ENCODE data around the gene FIBP. TPM values are rescaled to one million over a fixed set of nuclear protein-coding genes. Genes with fewer than 3 reads are reported as not detected.
A peak's percentile ranks its signal among the peaks of the same experiment; 100 is the strongest.

The FIBP gene
- total RNA-seq, 4 donors from 2014 or later = 53.4 to 82.6 (median 75.9) TPM

GRCh38 chr11:65884716-65885092 lies 3.6 kb downstream of the FIBP start:
- DNase-seq = peak; percentile 83
- Histone ChIP-seq H3K27me3 (no peaks in the 10 kb centered on the region), H3K9me3 (no peaks in the 10 kb centered on the region), H3K4me3 (no peak overlapping the region), H3K27ac (peak overlapping the region in 2 of 4 donors; percentile 49 to 62), H3K36me3 (peaks cover 0 to 5% (median 0%) of the 10 kb centered on the region in 4 donors), H3K4me1 (peaks cover 15 to 37% (median 23%) of the 10 kb centered on the region in 4 donors)
- intact Hi-C loops (cut with DNase I; ENCODE audit: low total_unique reads) (loop anchor here (5.0 kb wide), 1 partner anchor 108 kb away; no protein-coding TSS in a partner anchor), in situ Hi-C loops (cut with MboI; ENCODE audit: low pct_ligation_motif_present in 1 of 4, low pct_unique_long_range_greater_than_20kb in 1 of 4, low sequenced_read_pairs in 3 of 4) (loop anchor here in 3 of 4 donors (10.0 to 25.0 kb wide), 2 partner anchors 100 to 103 kb away; no protein-coding TSS in a partner anchor)
- WGBS, 2 donors (ENCODE audit: low coverage in 1 of 2) = 21% methylated on average over 9 of the region's 9 CpGs; no CpG with 5 or more reads in 1 of the 2 donors
- TF ChIP-seq POLR2A (IDR thresholded peaks at IDR 0.05) = no peak
- peak in 1 of 3 donors; percentile 32 for TF ChIP-seq POLR2AphosphoS5 (IDR thresholded peaks at IDR 0.05)
- peak; percentile 96 to 99 (median 99) for TF ChIP-seq CTCF (IDR thresholded peaks at IDR 0.05)
- TF ChIP-seq EP300 (IDR thresholded peaks at IDR 0.05; ENCODE audit: low read depth) = no peak

DNA sequence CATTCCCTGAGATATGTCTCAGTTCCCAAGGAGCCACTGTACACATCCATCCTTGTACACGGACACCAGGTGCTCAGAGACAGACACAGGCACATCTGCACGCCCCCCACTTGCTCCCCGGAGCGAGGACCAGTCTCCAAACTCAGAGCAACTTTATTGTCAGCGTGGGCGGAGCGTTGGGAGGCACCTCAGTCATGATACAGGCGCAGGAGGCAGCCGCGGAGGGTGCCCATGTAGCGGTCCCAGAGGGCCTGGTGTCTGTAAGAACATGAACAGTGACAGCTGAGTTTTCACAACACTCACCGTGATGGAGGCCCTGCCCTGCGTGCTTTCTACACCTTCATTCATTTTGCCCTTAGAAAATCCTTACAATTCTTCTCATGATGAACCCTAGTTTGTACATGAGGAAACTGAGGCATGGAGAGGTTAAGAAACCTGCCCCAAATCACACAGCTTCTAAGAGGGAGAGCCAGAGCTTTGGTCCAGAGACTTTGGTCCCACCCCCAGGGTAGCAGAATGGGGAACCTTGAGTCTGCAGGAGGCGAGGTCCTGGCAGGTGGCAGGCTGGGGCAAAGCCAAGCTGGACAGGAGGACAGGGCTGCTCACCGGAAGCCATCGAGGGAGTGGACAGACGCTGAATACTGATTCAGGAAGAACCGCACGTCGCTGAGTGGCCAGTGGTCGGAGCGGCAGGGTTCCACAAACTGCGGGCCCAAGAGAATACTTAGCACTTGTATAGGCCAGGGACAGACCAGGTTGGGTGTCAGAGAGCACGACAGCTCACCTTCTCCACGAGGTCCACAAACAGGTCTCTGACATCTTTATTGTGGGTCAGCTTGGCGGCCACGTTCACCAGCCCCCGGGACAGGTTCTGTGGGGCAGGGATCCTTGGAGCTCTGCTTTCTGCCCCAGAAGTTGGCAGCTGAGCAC lies 4.2 kb downstream of the FIBP start:
- in situ Hi-C loops (cut with MboI; ENCODE audit: low pct_ligation_motif_present in 1 of 4, low pct_unique_long_range_greater_than_20kb in 1 of 4, low sequenced_read_pairs in 3 of 4) = loop anchor here in 3 of 4 donors (10.0 to 25.0 kb wide), 2 partner anchors 101 to 103 kb away; no protein-coding TSS in a partner anchor
- Histone ChIP-seq H3K36me3 (peaks cover 0 to 5% (median 0%) of the 10 kb centered on the region in 4 donors), H3K4me1 (peaks cover 8 to 31% (median 17%) of the 10 kb centered on the region in 4 donors), H3K4me3 (no peak overlapping the region), H3K27me3 (no peaks in the 10 kb centered on the region), H3K27ac (no peak overlapping the region), H3K9me3 (no peaks in the 10 kb centered on the region)
- WGBS, 2 donors (ENCODE audit: low coverage in 1 of 2) = 67 to 80% methylated on average over 1 to 28 of the region's 28 CpGs
- no peak for TF ChIP-seq EP300 (IDR thresholded peaks at IDR 0.05; ENCODE audit: low read depth)
- TF ChIP-seq CTCF (IDR thresholded peaks at IDR 0.05) = no peak
- no peak for TF ChIP-seq POLR2A (IDR thresholded peaks at IDR 0.05)
- no peak for TF ChIP-seq POLR2AphosphoS5 (IDR thresholded peaks at IDR 0.05)
- intact Hi-C loops (cut with DNase I; ENCODE audit: low total_unique reads) = loop anchor here (5.0 kb wide), 1 partner anchor 108 kb away; no protein-coding TSS in a partner anchor
- peak; percentile 8 for DNase-seq

GRCh38 chr11:65883058-65883761 lies 5.1 kb downstream of the FIBP start:
- Histone ChIP-seq H3K36me3 (peaks cover 0 to 5% (median 0%) of the 10 kb centered on the region in 4 donors), H3K4me3 (no peak overlapping the region), H3K4me1 (peaks cover 8 to 26% (median 12%) of the 10 kb centered on the region in 4 donors), H3K27ac (no peak overlapping the region), H3K9me3 (no peaks in the 10 kb centered on the region), H3K27me3 (no peaks in the 10 kb centered on the region)
- in situ Hi-C loops (cut with MboI; ENCODE audit: low pct_ligation_motif_present in 1 of 4, low pct_unique_long_range_greater_than_20kb in 1 of 4, low sequenced_read_pairs in 3 of 4) = loop anchor here in 3 of 4 donors (10.0 to 25.0 kb wide), 2 partner anchors 102 to 104 kb away; no protein-coding TSS in a partner anchor
- peak; percentile 8 for DNase-seq
- intact Hi-C loops (cut with DNase I; ENCODE audit: low total_unique reads) = loop anchor here (5.0 kb wide), 1 partner anchor 109 kb away; no protein-coding TSS in a partner anchor
- WGBS, 2 donors (ENCODE audit: low coverage in 1 of 2) = 94% methylated on average over 13 of the region's 13 CpGs; no CpG with 5 or more reads in 1 of the 2 donors
- no peak for TF ChIP-seq POLR2AphosphoS5 (IDR thresholded peaks at IDR 0.05)
- TF ChIP-seq EP300 (IDR thresholded peaks at IDR 0.05; ENCODE audit: low read depth) = no peak

- 90% methylated on average over 26 of the region's 30 CpGs; no CpG with 5 or more reads in 1 of the 2 donors for WGBS, 2 donors (ENCODE audit: low coverage in 1 of 2)
- no peak for TF ChIP-seq POLR2A (IDR thresholded peaks at IDR 0.05)
- no peak for TF ChIP-seq POLR2AphosphoS5 (IDR thresholded peaks at IDR 0.05)
- no peak for TF ChIP-seq EP300 (IDR thresholded peaks at IDR 0.05; ENCODE audit: low read depth)
- no peak for TF ChIP-seq CTCF (IDR thresholded peaks at IDR 0.05)
- Histone ChIP-seq H3K27me3 (no peaks in the 10 kb centered on the region), H3K36me3 (peaks cover 0 to 5% (median 0%) of the 10 kb centered on the region in 4 donors), H3K4me3 (no peak overlapping the region), H3K4me1 (peaks cover 3 to 20% (median 6%) of the 10 kb centered on the region in 4 donors), H3K9me3 (no peaks in the 10 kb centered on the region), H3K27ac (no peak overlapping the region)
- peak; percentile 6 for DNase-seq
- intact Hi-C loops (cut with DNase I; ENCODE audit: low total_unique reads) = loop anchor here (5.0 kb wide), 1 partner anchor 110 kb away; no protein-coding TSS in a partner anchor
- in situ Hi-C loops (cut with MboI; ENCODE audit: low pct_ligation_motif_present in 1 of 4, low pct_unique_long_range_greater_than_20kb in 1 of 4, low sequenced_read_pairs in 3 of 4) = loop anchor here in 3 of 4 donors (10.0 to 25.0 kb wide), 2 partner anchors 102 to 105 kb away; no protein-coding TSS in a partner anchor
Observed at GRCh38 chr11:65882120-65883057, 5.9 kb downstream of the FIBP start.
